LNCaP clone FGC (cell line): ENCODE data around the gene GPR63.

Source experiments
- DNase-seq: peaks from one replicate; pipeline ENCODE4 v3.0.0-alpha.2; 2011; ENCODE audit warnings: low read depth
- H3K4me3 ChIP-seq: 2 replicates; pipeline ENCODE4 v1.5.1; 2011; ENCODE audit warnings: mild to moderate bottlenecking, low read depth, low read length, control low read depth
- TF ChIP-seq, protein P1 (sequence below): IDR thresholded peaks from 2 replicates; pipeline ENCODE4 v1.5.1; 2012; ENCODE audit warnings: mild to moderate bottlenecking; ENCODE audit not compliant: control insufficient read depth, insufficient read depth; ENCODE audit errors: extremely low read depth

The GPR63 gene

DNA sequence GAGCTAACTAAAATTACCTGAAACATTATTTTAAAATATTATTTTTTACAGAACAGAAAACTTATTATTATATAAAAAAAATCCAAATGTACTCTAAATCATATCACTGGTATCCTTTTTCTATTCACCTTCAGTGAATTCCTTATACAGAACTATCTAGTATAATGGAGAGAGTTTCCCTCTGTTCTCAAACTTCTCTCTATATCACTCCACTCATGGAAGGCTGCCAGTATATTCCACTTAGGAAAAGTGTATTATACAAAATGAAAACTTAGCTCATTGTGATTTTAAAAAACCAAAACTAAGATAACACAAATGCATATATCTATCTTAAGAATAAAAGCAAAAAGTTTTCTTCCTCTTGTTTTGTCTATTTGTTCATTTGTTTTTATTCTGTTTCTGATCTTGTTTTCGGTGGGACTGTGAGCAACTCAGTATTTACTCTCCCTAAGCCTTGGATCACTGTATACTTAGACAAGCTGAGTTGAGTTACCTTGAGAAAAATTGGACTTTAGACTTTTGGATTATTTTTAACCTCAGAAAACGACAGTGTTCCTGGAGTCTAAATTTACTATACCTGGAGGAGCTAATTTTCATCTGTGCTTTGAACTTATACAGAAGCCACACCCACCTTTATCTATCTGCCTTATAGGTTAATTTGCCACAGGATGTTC is 61.4 kb downstream of the GPR63 start:
- no peak overlapping the region for H3K4me3 ChIP-seq
- TF ChIP-seq, protein P1, sequence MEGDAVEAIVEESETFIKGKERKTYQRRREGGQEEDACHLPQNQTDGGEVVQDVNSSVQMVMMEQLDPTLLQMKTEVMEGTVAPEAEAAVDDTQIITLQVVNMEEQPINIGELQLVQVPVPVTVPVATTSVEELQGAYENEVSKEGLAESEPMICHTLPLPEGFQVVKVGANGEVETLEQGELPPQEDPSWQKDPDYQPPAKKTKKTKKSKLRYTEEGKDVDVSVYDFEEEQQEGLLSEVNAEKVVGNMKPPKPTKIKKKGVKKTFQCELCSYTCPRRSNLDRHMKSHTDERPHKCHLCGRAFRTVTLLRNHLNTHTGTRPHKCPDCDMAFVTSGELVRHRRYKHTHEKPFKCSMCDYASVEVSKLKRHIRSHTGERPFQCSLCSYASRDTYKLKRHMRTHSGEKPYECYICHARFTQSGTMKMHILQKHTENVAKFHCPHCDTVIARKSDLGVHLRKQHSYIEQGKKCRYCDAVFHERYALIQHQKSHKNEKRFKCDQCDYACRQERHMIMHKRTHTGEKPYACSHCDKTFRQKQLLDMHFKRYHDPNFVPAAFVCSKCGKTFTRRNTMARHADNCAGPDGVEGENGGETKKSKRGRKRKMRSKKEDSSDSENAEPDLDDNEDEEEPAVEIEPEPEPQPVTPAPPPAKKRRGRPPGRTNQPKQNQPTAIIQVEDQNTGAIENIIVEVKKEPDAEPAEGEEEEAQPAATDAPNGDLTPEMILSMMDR, result no peak
- DNase-seq, result no peak

DNA sequence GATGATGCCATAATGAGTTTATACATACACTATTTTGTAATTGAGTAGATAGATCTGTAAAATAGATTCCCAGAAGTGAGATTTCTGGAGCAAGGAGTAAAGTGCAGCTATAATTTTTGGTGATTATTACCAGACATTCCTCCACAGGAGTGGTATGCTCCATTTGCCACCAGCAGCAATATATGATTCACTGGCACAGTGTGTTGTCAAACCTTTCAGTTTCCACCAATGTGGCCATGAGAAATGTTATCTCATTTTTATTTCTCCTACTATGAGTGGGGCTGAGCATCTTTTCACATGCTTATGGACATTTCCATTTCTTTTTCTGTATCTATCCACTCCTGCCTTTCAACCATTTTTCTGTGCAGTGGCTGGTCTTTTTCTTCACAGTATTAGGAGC is 70.5 kb downstream of the GPR63 start:
- no peak for DNase-seq
- TF ChIP-seq, protein P1, result no peak
- no peak overlapping the region for H3K4me3 ChIP-seq

DNA sequence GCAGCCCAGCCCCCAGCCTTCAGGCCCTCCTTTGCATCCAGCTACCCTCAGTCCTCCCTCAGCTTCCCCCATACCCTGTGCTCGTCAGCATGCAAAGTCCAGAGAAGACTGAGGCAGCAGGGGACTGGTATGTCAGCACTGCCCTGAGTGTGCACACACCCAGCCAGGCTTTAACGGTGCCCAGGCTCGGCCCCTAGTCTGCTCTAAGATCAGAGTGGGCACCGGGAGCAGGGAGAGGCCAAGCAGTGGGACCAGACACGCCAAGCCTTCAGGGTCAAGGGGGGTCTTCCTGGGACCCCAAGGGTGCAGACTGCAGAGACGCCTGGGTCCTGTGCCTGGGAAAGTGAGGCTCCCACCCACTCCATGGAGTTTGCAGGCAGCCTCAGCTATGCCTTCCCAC is 74.7 kb downstream of the GPR63 start:
- no peak for DNase-seq

GRCh38 chr6:96761794-96762193 is 75.5 kb downstream of the GPR63 start:
- no peak overlapping the region for H3K4me3 ChIP-seq
- TF ChIP-seq, protein P1, result no peak
- no peak for DNase-seq

More for the DNA sequence above, 74.7 kb downstream of the GPR63 start:
- no peak overlapping the region for H3K4me3 ChIP-seq
- TF ChIP-seq, protein P1, result no peak

- no peak for DNase-seq
- H3K4me3 ChIP-seq, result no peak overlapping the region
- TF ChIP-seq, protein P1, result no peak
These were observed 77.1 kb downstream of the GPR63 start for GRCh38 chr6:96760153-96760687.

DNA sequence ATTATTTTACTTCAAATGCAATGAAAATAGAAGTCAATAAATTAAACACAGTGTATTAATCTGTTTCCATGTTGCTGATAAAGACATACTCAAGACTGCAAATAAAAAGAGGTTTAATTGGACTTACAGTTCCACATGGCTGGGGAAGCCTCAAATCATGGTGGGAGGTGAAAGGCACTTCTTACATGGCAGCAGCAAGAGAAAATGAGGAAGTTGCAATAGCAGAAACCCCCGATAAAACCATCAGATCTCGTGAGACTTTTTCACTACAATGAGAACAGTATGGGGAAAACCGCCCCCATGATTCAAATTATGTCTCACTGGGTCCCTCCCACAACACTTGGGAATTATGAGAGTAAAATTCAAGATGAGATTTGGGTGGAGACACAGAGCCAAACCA is 82.2 kb downstream of the GPR63 start:
- TF ChIP-seq, protein P1, result no peak
- no peak overlapping the region for H3K4me3 ChIP-seq
- no peak for DNase-seq

GRCh38 chr6:96749891-96750290 is 87.4 kb downstream of the GPR63 start:
- no peak overlapping the region for H3K4me3 ChIP-seq
- TF ChIP-seq, protein P1, result no peak
- no peak for DNase-seq
